ENCODE results near the gene DBH.

The DBH gene

GRCh38 chr9:133604856-133605255 is 31.3 kb upstream of the DBH start (continued):
- TF ChIP-seq POU6F1 (CRISPR knock-in tag; IDR thresholded peaks at IDR 0.05; ENCODE audit: borderline replicate concordance, low read depth) (no peak), TCF4 (CRISPR knock-in tag; IDR thresholded peaks at IDR 0.05; ENCODE audit: borderline replicate concordance) (no peak)

- ATAC-seq: no peak
- no peak for TF ChIP-seq PATZ1 (CRISPR knock-in tag; IDR thresholded peaks at IDR 0.05; ENCODE audit: borderline replicate concordance)
- no peak for TF ChIP-seq SNAI2 (CRISPR knock-in tag; IDR thresholded peaks at IDR 0.05)
- TF ChIP-seq TCF4 (CRISPR knock-in tag; IDR thresholded peaks at IDR 0.05; ENCODE audit: borderline replicate concordance): no peak
- TF ChIP-seq TSHZ2 (CRISPR knock-in tag; IDR thresholded peaks at IDR 0.05): no peak
- TF ChIP-seq ZC3H10 (CRISPR knock-in tag; IDR thresholded peaks at IDR 0.05): no peak
- no peak for TF ChIP-seq ZNF565 (CRISPR knock-in tag; conservative IDR thresholded peaks at IDR 0.05; ENCODE audit: low read depth)
- TF ChIP-seq PPARA (CRISPR knock-in tag; IDR thresholded peaks at IDR 0.05; ENCODE audit: borderline replicate concordance): no peak
- TF ChIP-seq POU6F1 (CRISPR knock-in tag; IDR thresholded peaks at IDR 0.05; ENCODE audit: borderline replicate concordance, low read depth): no peak
- TF ChIP-seq ESRRG (CRISPR knock-in tag; IDR thresholded peaks at IDR 0.05): no peak
- no peak for TF ChIP-seq CSDC2 (CRISPR knock-in tag; IDR thresholded peaks at IDR 0.05)
Observed at GRCh38 chr9:133605446-133605845, 30.7 kb upstream of the DBH start.

- TF ChIP-seq TOX (CRISPR knock-in tag; IDR thresholded peaks at IDR 0.05; ENCODE audit: borderline replicate concordance) (no peak), ZC3H10 (CRISPR knock-in tag; IDR thresholded peaks at IDR 0.05) (no peak), GLIS3 (CRISPR knock-in tag; IDR thresholded peaks at IDR 0.05) (no peak), ARNTL (CRISPR knock-in tag; IDR thresholded peaks at IDR 0.05; ENCODE audit: borderline replicate concordance, low read depth) (no peak), ZNF8 (CRISPR knock-in tag; IDR thresholded peaks at IDR 0.05) (no peak), PATZ1 (CRISPR knock-in tag; IDR thresholded peaks at IDR 0.05; ENCODE audit: borderline replicate concordance) (no peak), ZFP3 (CRISPR knock-in tag; IDR thresholded peaks at IDR 0.05) (no peak)
- no peak for ATAC-seq
Observed at GRCh38 chr9:133605856-133606707, 30.1 kb upstream of the DBH start.

GRCh38 chr9:133606708-133607025 is 29.5 kb upstream of the DBH start:
- no peak for ATAC-seq
- no peak for TF ChIP-seq TCF4 (CRISPR knock-in tag; IDR thresholded peaks at IDR 0.05; ENCODE audit: borderline replicate concordance)
- no peak for TF ChIP-seq ZNF565 (CRISPR knock-in tag; conservative IDR thresholded peaks at IDR 0.05; ENCODE audit: low read depth)
- no peak for TF ChIP-seq RARB (CRISPR knock-in tag; IDR thresholded peaks at IDR 0.05)
- TF ChIP-seq BACH2 (CRISPR knock-in tag; IDR thresholded peaks at IDR 0.05; ENCODE audit: borderline replicate concordance): no peak
- TF ChIP-seq ARNTL (CRISPR knock-in tag; IDR thresholded peaks at IDR 0.05; ENCODE audit: borderline replicate concordance, low read depth): no peak
- TF ChIP-seq CSDC2 (CRISPR knock-in tag; IDR thresholded peaks at IDR 0.05): no peak
- TF ChIP-seq CREB5 (CRISPR knock-in tag; IDR thresholded peaks at IDR 0.05; ENCODE audit: low read depth): no peak
- no peak for TF ChIP-seq GLIS3 (CRISPR knock-in tag; IDR thresholded peaks at IDR 0.05)
- TF ChIP-seq TSHZ2 (CRISPR knock-in tag; IDR thresholded peaks at IDR 0.05): no peak
- no peak for TF ChIP-seq ESRRG (CRISPR knock-in tag; IDR thresholded peaks at IDR 0.05)

Measured in SK-N-SH treated with all-trans-retinoic acid at 6 μM for 48 hours (cell line).